Measurements from ENCODE around the gene SNCA.

SNCA gene

GRCh38 chr4:89868276-89868675 lies 31.3 kb upstream of the SNCA start:
- TF ChIP-seq CTCF (IDR thresholded peaks at IDR 0.05; ENCODE audit: control insufficient read depth, insufficient read depth, low read depth, low read length, missing control alignments): no peak
- H3K4me3 ChIP-seq (ENCODE audit: control insufficient read depth, low read depth, low read length): no peak overlapping the region
- DNase-seq (ENCODE audit: low read depth): no peak

- H3K4me3 ChIP-seq (ENCODE audit: control insufficient read depth, low read depth, low read length): no peak overlapping the region
- TF ChIP-seq CTCF (IDR thresholded peaks at IDR 0.05; ENCODE audit: control insufficient read depth, insufficient read depth, low read depth, low read length, missing control alignments): no peak
- no peak for DNase-seq (ENCODE audit: low read depth)
Measured at GRCh38 chr4:89863533-89863932, 26.6 kb upstream of the SNCA start.

- no peak for DNase-seq (ENCODE audit: low read depth)
- no peak for TF ChIP-seq CTCF (IDR thresholded peaks at IDR 0.05; ENCODE audit: control insufficient read depth, insufficient read depth, low read depth, low read length, missing control alignments)
- H3K4me3 ChIP-seq (ENCODE audit: control insufficient read depth, low read depth, low read length): no peak overlapping the region
Measured at GRCh38 chr4:89860971-89861370, 24.0 kb upstream of the SNCA start.

GRCh38 chr4:89855236-89855635 lies 18.3 kb upstream of the SNCA start:
- no peak overlapping the region for H3K4me3 ChIP-seq (ENCODE audit: control insufficient read depth, low read depth, low read length)
- no peak for TF ChIP-seq CTCF (IDR thresholded peaks at IDR 0.05; ENCODE audit: control insufficient read depth, insufficient read depth, low read depth, low read length, missing control alignments)
- no peak for DNase-seq (ENCODE audit: low read depth)

- no peak overlapping the region for H3K4me3 ChIP-seq (ENCODE audit: control insufficient read depth, low read depth, low read length)
- TF ChIP-seq CTCF (IDR thresholded peaks at IDR 0.05; ENCODE audit: control insufficient read depth, insufficient read depth, low read depth, low read length, missing control alignments): no peak
- no peak for DNase-seq (ENCODE audit: low read depth)
Measured at GRCh38 chr4:89847571-89848325, 10.8 kb upstream of the SNCA start.

- no peak overlapping the region for H3K4me3 ChIP-seq (ENCODE audit: control insufficient read depth, low read depth, low read length)
- TF ChIP-seq CTCF (IDR thresholded peaks at IDR 0.05; ENCODE audit: control insufficient read depth, insufficient read depth, low read depth, low read length, missing control alignments): no peak
Measured at GRCh38 chr4:89839558-89839957, 2.6 kb upstream of the SNCA start.

More at GRCh38 chr4:89839558-89839957, 2.6 kb upstream of the SNCA start:
- no peak for DNase-seq (ENCODE audit: low read depth)

Measured in AG09309 (cell line).